Esophagus mucosa (tissue), 1 donor: ENCODE data around the gene AKNAD1. TPM values are rescaled to one million over a fixed set of nuclear protein-coding genes. Genes with fewer than 3 reads are reported as not detected.
"Not testable (repeated sequence)": the region's sequence is repeated elsewhere in the genome, so short reads cannot be mapped to it uniquely, and the experiment has no call there.

Experiments
- ATAC-seq: fragments of 200-7000 bp; cut with Tn5 transposase; one replicate; pipeline ENCODE4 v1.9.1; 2020
- total RNA-seq: library from RNA; stranded (reverse); gene quantifications from one replicate; pipeline ENCODE4 v1.2.4, GENCODE V29; 2023
- donor health status: DM: yes; HTN: yes; CAD: no.

Gene AKNAD1
- total RNA-seq, 1 donor from 2014 or later, result 1.00 TPM

DNA sequence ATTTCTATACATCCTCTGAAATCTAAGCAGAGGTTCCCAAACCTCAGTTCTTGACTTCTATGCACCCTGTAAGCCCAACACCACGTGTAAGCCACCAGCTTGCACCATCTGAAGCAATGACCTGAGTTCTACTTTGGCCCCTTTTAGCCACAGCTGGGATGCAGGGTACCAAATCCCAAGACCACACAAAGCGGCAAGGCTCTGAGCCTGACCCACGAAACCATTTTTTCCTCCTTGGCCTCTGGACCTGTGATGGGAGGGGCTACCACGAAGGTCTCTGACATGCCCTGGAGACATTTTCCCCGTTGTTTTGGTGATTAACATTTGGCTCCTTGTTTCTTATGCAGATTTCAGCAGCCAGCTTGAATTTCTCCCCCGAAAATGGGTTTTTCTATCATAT is 71.6 kb downstream of the AKNAD1 start:
- ATAC-seq, result no peak

DNA sequence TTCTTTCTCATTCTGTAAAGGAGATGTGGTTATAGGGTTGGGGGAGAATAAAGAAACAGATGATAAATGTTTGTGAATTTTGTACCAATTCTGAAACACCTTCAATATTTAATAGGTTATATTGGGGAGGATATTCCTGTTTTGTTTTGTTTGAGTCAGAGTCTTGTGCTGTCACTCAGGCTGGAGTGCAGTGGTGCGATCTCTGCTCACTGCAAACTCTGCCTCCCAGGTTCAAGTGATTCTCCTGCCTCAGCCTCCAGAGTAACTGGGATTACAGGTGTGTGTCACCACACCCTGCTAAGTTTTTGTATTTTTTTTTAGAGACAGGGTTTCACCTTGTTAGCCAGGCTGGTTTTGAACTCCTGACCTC is 75.3 kb downstream of the AKNAD1 start:
- ATAC-seq, result not testable (repeated sequence)

DNA sequence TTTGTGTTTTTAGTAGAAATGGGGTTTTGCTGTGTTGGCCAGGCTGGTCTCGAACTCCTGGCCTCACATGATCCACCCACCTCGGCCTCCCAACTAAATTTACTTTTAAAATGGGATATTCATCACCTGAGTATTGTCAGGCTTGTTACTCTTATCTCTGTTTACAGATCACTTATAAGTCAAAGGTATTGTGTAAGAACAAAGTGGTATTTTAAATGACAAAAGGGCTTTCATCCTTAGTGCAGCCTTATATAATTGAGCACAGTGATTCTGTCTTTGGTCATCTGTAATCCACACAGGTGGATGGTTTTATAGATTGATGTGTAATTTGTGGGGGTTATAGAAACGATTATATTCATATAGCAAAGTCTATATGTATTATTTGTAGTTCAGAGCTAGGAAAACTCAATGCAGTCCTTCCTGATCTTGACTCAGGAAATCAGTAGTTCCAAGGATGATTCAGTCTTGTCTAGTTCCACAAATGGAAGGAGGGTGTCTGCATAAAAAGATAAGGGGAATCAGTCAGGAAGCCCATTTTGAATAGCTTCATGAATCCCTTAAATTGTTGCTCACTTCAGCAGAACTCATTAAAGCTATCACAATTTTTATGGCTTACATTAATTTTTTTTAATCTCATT is 75.8 kb downstream of the AKNAD1 start:
- ATAC-seq, result no peak

DNA sequence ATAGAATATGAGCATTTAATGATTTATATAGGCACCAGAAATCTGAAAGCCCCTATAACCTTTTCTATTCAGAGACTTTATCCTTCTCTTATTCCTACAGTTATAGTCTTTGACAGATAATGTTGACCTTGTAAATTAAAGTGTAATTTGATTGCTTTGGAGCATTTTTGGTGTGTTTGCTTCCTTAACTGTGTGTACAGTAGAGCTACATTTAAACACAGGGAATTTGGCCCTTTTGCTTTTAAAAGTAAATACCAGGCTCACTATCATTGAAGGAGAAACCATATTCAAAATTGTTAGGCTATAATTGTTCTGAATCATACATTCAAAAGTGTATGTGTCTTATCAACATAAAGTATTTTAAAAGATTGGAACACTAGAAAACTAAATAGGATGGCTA is 77.4 kb downstream of the AKNAD1 start:
- no peak for ATAC-seq

DNA sequence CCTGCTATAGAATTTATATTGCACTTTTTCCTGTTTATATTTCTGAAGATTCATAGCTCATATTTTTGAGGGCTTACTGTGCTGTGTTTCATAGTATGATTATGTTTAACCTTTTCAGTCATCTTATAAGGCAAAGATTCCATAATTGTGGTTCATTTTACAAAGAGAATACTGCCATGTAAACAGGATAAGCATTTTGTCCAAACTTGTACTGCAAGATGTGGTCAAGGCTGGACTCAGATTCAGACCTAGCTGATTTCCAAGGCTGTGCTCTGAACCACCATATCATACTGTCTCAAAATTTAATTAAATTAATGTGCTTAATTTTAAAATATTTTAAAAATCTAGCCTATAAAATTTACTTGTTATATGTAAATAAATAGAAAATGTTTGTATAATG is 79.1 kb downstream of the AKNAD1 start:
- no peak for ATAC-seq

DNA sequence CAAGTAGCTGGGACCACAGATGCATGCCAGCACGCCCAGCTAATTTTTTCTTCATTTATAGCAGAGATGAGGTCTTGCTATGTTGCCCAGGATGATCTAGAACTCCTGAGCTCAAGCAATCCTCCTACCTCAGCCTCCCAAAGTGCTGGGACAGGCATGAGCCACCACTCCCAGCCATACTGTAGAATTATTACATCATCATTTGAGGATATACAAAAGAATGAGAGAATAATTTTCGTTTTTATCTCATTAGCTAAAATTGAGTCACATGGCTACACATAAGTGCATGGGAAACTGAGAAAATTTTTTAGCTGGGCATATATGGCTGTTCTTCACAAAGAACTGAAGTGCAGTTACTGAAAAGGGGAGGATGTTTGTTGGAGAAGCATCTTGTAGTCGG is 89.2 kb downstream of the AKNAD1 start:
- no peak for ATAC-seq

DNA sequence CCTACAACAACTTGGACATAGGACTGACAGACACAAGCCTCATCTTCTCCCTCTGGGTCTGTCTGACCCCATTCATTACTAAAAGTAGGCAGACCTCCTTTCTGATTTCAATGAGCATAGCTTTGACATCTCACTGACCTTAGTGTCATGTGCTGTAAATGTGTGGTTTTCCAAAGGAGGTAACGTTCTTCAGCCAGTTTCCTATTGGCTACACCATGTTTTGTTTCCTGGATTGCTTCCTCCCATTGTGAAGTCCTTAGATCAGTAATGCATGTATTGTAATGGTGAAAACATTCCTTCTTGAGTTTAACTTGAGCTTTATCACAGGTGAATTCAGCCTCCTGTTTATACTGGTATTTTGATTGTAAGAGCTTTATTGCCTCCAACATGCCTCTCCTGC is 89.8 kb downstream of the AKNAD1 start:
- ATAC-seq, result no peak

Other genes with a start within 250 kb of the AKNAD1 start
- 2.2 TPM for gene HENMT1, start 196.0 kb downstream of the AKNAD1 start, total RNA-seq
- 16.0 TPM for gene PRPF38B, start 164.8 kb downstream of the AKNAD1 start, total RNA-seq
- not detected for gene FNDC7, start 144.2 kb downstream of the AKNAD1 start, total RNA-seq
- gene STXBP3, start 110.4 kb downstream of the AKNAD1 start, total RNA-seq, result 25.5 TPM
- gene GPSM2, start 19.9 kb upstream of the AKNAD1 start, total RNA-seq, result 54.5 TPM
- gene CLCC1, start 106.4 kb upstream of the AKNAD1 start, total RNA-seq, result 10.3 TPM
- gene WDR47, start 185.0 kb upstream of the AKNAD1 start, total RNA-seq, result 20.9 TPM
- gene TAF13, start 218.9 kb upstream of the AKNAD1 start, total RNA-seq, result 47.7 TPM
- 28.9 TPM for gene TMEM167B, start 233.7 kb upstream of the AKNAD1 start, total RNA-seq